CD4-positive, alpha-beta T cell treated with Interleukin-2 at 100 ng/mL for 4 hours (primary cell): ENCODE data around the gene GRHL1.

ENCODE experiments used
- DNase-seq: peaks from one replicate; pipeline ENCODE4 v3.0.0-alpha.2; 2020; ENCODE audit warnings: low spot score

Gene GRHL1

GRCh38 chr2:10042301-10043161 lies 91.0 kb downstream of the GRHL1 start:
- peak; percentile 13 for DNase-seq

- DNase-seq: peak; percentile 81
Measured at GRCh38 chr2:10043256-10043905, 91.9 kb downstream of the GRHL1 start, which contains the start of gene KLF11. Gene KLF11 (plus strand): TSS chr2:10043550. CDS start chr2:10043717, 167 bp downstream.

GRCh38 chr2:10043906-10044601 lies 92.6 kb downstream of the GRHL1 start:
- peak; percentile 97 for DNase-seq

GRCh38 chr2:10045561-10046355 lies 94.3 kb downstream of the GRHL1 start:
- no peak for DNase-seq

GRCh38 chr2:10046931-10047330 lies 95.4 kb downstream of the GRHL1 start:
- no peak for DNase-seq

GRCh38 chr2:10047616-10048500 lies 96.4 kb downstream of the GRHL1 start:
- no peak for DNase-seq

GRCh38 chr2:10048501-10049171 lies 97.1 kb downstream of the GRHL1 start:
- DNase-seq: peak; percentile 67
